Esophagus squamous epithelium (tissue), 5 donors: Measurements from ENCODE around the gene AEBP2. TPM values are rescaled to one million over a fixed set of nuclear protein-coding genes. Genes with fewer than 3 reads are reported as not detected.

ENCODE experiments used
- DNase-seq: peaks from one replicate; lab custom pipeline; 2025; lab: John Stamatoyannopoulos, UW
- H3K27ac ChIP-seq, 4 donors: fragments of 200-600 bp; sonication (generic); one replicate each; pipeline ENCODE4 v1.5.1; 2016 to 2019; ENCODE audit warnings: mild to moderate bottlenecking in 1 of 4
- H3K27me3 ChIP-seq, 4 donors: fragments of 200-600 bp; sonication (generic); 1 replicate in 3 of 4; 2 replicates in 1 of 4; pipeline versions ENCODE4 v1.5.1 to v1.6.0; 2017 to 2021; ENCODE audit warnings: antibody characterized with exemption in 1 of 4
- H3K36me3 ChIP-seq, 3 donors: fragments of 200-600 bp; sonication (generic); one replicate each; pipeline ENCODE4 v1.5.1; 2016 to 2019
- H3K4me1 ChIP-seq, 3 donors: fragments of 200-600 bp; sonication (generic); one replicate each; pipeline ENCODE4 v1.5.1; 2017 to 2019
- H3K4me3 ChIP-seq, 4 donors: fragments of 200-600 bp; sonication (generic); 1 replicate in 3 of 4; 2 replicates in 1 of 4; pipeline ENCODE4 v1.5.1; 2016 to 2019; ENCODE audit warnings: mild to moderate bottlenecking in 2 of 4, moderate library complexity in 1 of 4
- H3K9me3 ChIP-seq, 3 donors: fragments of 200-600 bp; sonication (generic); one replicate each; pipeline ENCODE4 v1.5.1; 2016 to 2019
- CTCF ChIP-seq, 6 experiments: fragments of 450-650 bp in 4 of 6; fragments of 200-600 bp in 2 of 6; sonication (generic) in 2 of 6; IDR thresholded peaks; one replicate each; pipeline ENCODE4 v1.5.1; 2016 to 2019; ENCODE audit warnings: antibody characterized with exemption in 6 of 6, mild to moderate bottlenecking in 4 of 6, moderate library complexity in 4 of 6
- POLR2A ChIP-seq, 4 donors: fragments of 450-650 bp; IDR thresholded peaks; one replicate each; pipeline ENCODE4 v1.6.1; 2017; ENCODE audit warnings: antibody characterized with exemption in 4 of 4, mild to moderate bottlenecking in 4 of 4, moderate library complexity in 3 of 4
- WGBS, 2 donors: methylation state at CpG; one replicate each; pipeline ENCODE4 v1.1.5; 2018; 5-methylcytosine and 5-hydroxymethylcytosine counted together
- intact Hi-C: fragments of 100-400 bp; cut with DNase I; formaldehyde crosslinking; loops from one replicate; pipeline ENCODE4 v1.15.0; 2022
- total RNA-seq, 4 donors: library from RNA; depleted of rRNA; stranded (reverse); fragments of >200 nt; gene quantifications; one replicate each; pipeline ENCODE4 v1.1.0, GENCODE V29; 2016
- donor health status: DM: yes; HTN: yes; CAD: no.

Gene AEBP2
- total RNA-seq, 4 donors from 2014 or later: 26.8 to 50.2 (median 33.4) TPM

DNA sequence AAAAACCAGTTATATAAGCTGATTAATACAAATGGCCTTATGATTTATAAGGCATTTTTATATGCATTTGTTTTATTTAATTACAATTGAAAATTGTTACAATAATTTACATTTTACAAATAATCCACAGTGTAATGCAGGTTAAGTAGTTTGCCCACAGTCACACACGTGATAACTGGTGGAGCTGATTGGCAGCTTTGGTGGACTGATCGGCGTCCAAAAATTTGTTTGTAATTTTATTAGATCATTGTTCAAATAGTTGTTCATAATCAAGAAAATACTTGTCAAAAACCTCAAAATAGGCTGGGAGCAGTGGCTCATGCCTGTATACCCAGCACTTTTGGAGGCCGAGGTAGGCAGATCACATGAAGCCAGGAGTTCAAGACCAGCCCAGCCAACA lies 59.7 kb downstream of the AEBP2 start:
- no peaks in the 10 kb centered on the region for H3K4me1 ChIP-seq
- WGBS, 2 donors: 68 to 81% methylated on average over 4 of the region's 4 CpGs
- H3K4me3 ChIP-seq: no peak overlapping the region
- TF ChIP-seq CTCF (IDR thresholded peaks at IDR 0.05): no peak
- TF ChIP-seq POLR2A (IDR thresholded peaks at IDR 0.05): no peak
- intact Hi-C loops: no loop called here
- no peaks in the 10 kb centered on the region for H3K27me3 ChIP-seq
- no peak for DNase-seq
- H3K27ac ChIP-seq: no peak overlapping the region
- no peaks in the 10 kb centered on the region for H3K9me3 ChIP-seq
- peaks cover 0 to 69% (median 8%) of the 10 kb centered on the region in 3 donors for H3K36me3 ChIP-seq

- H3K9me3 ChIP-seq: no peaks in the 10 kb centered on the region
- TF ChIP-seq CTCF (IDR thresholded peaks at IDR 0.05): no peak
- no peak for TF ChIP-seq POLR2A (IDR thresholded peaks at IDR 0.05)
- H3K27me3 ChIP-seq: no peaks in the 10 kb centered on the region
- peaks cover 7 to 50% (median 21%) of the 10 kb centered on the region in 3 donors for H3K4me1 ChIP-seq
- H3K4me3 ChIP-seq: no peak overlapping the region
- H3K36me3 ChIP-seq: peaks cover 0 to 46% (median 0%) of the 10 kb centered on the region in 3 donors
- DNase-seq: no peak
- intact Hi-C loops: loop anchor here (10.0 kb wide), 1 partner anchor 138 kb away; no protein-coding TSS in a partner anchor
- H3K27ac ChIP-seq: peak overlapping the region in 3 of 4 donors; percentile 2 to 49 (median 31)
These were observed 67.2 kb downstream of the AEBP2 start for GRCh38 chr12:19506497-19506896.

GRCh38 chr12:19507823-19508222 lies 68.5 kb downstream of the AEBP2 start:
- peaks cover 0 to 46% (median 0%) of the 10 kb centered on the region in 3 donors for H3K36me3 ChIP-seq
- no peak for TF ChIP-seq POLR2A (IDR thresholded peaks at IDR 0.05)
- TF ChIP-seq CTCF (IDR thresholded peaks at IDR 0.05): peak in 2 of 6 experiments; percentile 12 to 29
- no peaks in the 10 kb centered on the region for H3K9me3 ChIP-seq
- intact Hi-C loops: loop anchor here (10.0 kb wide), 1 partner anchor 137 kb away; no protein-coding TSS in a partner anchor
- 29 to 38% methylated on average over 1 of the region's 1 CpG for WGBS, 2 donors
- H3K4me3 ChIP-seq: no peak overlapping the region
- no peak overlapping the region for H3K27ac ChIP-seq
- DNase-seq: no peak
- H3K4me1 ChIP-seq: peaks cover 7 to 50% (median 21%) of the 10 kb centered on the region in 3 donors
- no peaks in the 10 kb centered on the region for H3K27me3 ChIP-seq

DNA sequence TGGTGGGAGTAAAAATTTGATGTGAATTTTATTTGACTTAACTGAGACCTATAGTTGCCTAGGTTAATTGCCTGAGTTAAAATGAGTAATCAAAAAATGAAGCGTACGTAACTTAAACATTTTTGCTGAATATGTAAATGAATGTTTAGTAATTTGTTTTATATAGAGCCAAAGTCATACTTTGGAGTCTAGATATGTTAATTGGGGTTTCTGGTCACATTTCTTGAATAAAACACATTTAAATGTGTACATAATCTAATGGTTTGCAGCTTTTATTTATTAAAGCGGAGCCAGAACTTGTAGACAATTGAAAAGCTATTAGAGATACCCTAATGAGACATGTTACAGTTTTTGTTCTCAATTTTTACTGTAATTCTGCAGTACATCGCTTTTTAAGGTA lies 71.2 kb downstream of the AEBP2 start:
- H3K9me3 ChIP-seq: no peaks in the 10 kb centered on the region
- H3K4me1 ChIP-seq: peaks cover 7 to 45% (median 21%) of the 10 kb centered on the region in 3 donors
- H3K4me3 ChIP-seq: no peak overlapping the region
- intact Hi-C loops: no loop called here
- H3K27ac ChIP-seq: no peak overlapping the region
- TF ChIP-seq CTCF (IDR thresholded peaks at IDR 0.05) (no peak), POLR2A (IDR thresholded peaks at IDR 0.05) (no peak)
- 86 to 96% methylated on average over 4 of the region's 4 CpGs for WGBS, 2 donors
- no peak for DNase-seq
- peaks cover 0 to 55% (median 4%) of the 10 kb centered on the region in 3 donors for H3K36me3 ChIP-seq
- H3K27me3 ChIP-seq: no peaks in the 10 kb centered on the region

GRCh38 chr12:19515179-19515578 lies 75.9 kb downstream of the AEBP2 start:
- intact Hi-C loops: no loop called here
- Histone ChIP-seq H3K27ac (no peak overlapping the region), H3K4me3 (no peak overlapping the region), H3K36me3 (peaks cover 0 to 80% (median 4%) of the 10 kb centered on the region in 3 donors), H3K4me1 (peaks cover 0 to 22% (median 0%) of the 10 kb centered on the region in 3 donors), H3K27me3 (no peaks in the 10 kb centered on the region), H3K9me3 (no peaks in the 10 kb centered on the region)
- TF ChIP-seq POLR2A (IDR thresholded peaks at IDR 0.05) (no peak), CTCF (IDR thresholded peaks at IDR 0.05) (no peak)
- DNase-seq: no peak
- WGBS, 2 donors: 85 to 91% methylated on average over 5 of the region's 5 CpGs
